Caco-2 (cell line): ENCODE data around the gene NDUFC2. TPM values are rescaled to one million over a fixed set of nuclear protein-coding genes. Genes with fewer than 3 reads are reported as not detected.

Experiments
- BruUV-seq: library from RNA; stranded (reverse); fragments of 400-500 nt; replicated peaks from 2 replicates; lab custom pipeline; 2021; lab: Mats Ljungman, UMichigan
- CTCF ChIA-PET: fragments of 300-600 bp; sonication (Branson Sonifier 250); formaldehyde crosslinking; loops from one replicate; lab custom pipeline; 2022; ENCODE audit warnings: antibody characterized with exemption; lab: Charles Lee
- POLR2A ChIA-PET: fragments of 300-600 bp; sonication (Branson Sonifier 250); formaldehyde crosslinking; loops from one replicate; lab custom pipeline; 2022; ENCODE audit warnings: antibody characterized with exemption; lab: Charles Lee
- DNase-seq, 2 experiments: peaks; one replicate each; pipeline versions ENCODE4 v3.0.0 to v3.0.0-alpha.2; 2020 to 2022
- H3K27me3 ChIP-seq: replicated peaks from 2 replicates; pipeline ENCODE4 v1.6.0; 2011; ENCODE audit warnings: low read length; ENCODE audit not compliant: control insufficient read depth, insufficient read depth
- H3K36me3 ChIP-seq: 2 replicates; pipeline ENCODE4 v1.5.1; 2011; ENCODE audit warnings: low read length; ENCODE audit not compliant: control insufficient read depth, insufficient read depth
- H3K4me1 ChIP-seq: fragments of 250-450 bp; sonication (Bioruptor Pico); 2 replicates; pipeline ENCODE4 v1.5.1; 2020; ENCODE audit warnings: mild to moderate bottlenecking
- H3K4me3 ChIP-seq: 2 replicates; pipeline ENCODE4 v1.5.1; 2011; ENCODE audit warnings: low read depth, mild to moderate bottlenecking, control low read depth, low read length
- H3K9me3 ChIP-seq: fragments of 250-450 bp; sonication (Bioruptor Pico); 2 replicates; pipeline ENCODE4 v1.5.1; 2020; ENCODE audit warnings: mild to moderate bottlenecking, moderate library complexity
- H3K27ac Mint-ChIP-seq: one replicate; pipeline ENCODE4 v1.8.0; 2022; ENCODE audit warnings: mixed read lengths; ENCODE audit not compliant: unreplicated experiment
- H3K27me3 Mint-ChIP-seq: one replicate; pipeline ENCODE4 v1.8.0; 2022; ENCODE audit warnings: mixed read lengths; ENCODE audit not compliant: insufficient read depth, unreplicated experiment
- H3K36me3 Mint-ChIP-seq: one replicate; pipeline ENCODE4 v1.8.0; 2022; ENCODE audit warnings: mild to moderate bottlenecking, mixed read lengths; ENCODE audit not compliant: insufficient read depth, unreplicated experiment
- H3K4me1 Mint-ChIP-seq: one replicate; pipeline ENCODE4 v1.8.0; 2022; ENCODE audit warnings: low read depth, mixed read lengths; ENCODE audit not compliant: unreplicated experiment
- H3K4me3 Mint-ChIP-seq: one replicate; pipeline ENCODE4 v1.8.0; 2022; ENCODE audit warnings: mild to moderate bottlenecking, moderate library complexity, mixed read lengths; ENCODE audit not compliant: unreplicated experiment
- H3K9me3 Mint-ChIP-seq: one replicate; pipeline ENCODE4 v1.8.0; 2022; ENCODE audit warnings: mixed read lengths; ENCODE audit not compliant: unreplicated experiment
- intact Hi-C: fragments of 100-400 bp; cut with micrococcal nuclease; formaldehyde crosslinking; loops from one replicate; pipeline ENCODE4 v1.10.0; 2022; ENCODE audit not compliant: unreplicated experiment
- total RNA-seq: library from RNA; stranded (reverse); gene quantifications from 2 replicates; pipeline ENCODE4 v1.2.3, GENCODE V29; 2022
- TF ChIP-seq, protein P1 (sequence below), 2 experiments: fragments of 200-600 bp in 1 of 2; IDR thresholded peaks; 1 replicate in 1 of 2; 2 replicates in 1 of 2; pipeline versions ENCODE4 v1.5.1 to v1.8.0; 2011 to 2022; ENCODE audit warnings: antibody characterized with exemption in 1 of 2, control low read depth in 1 of 2, inconsistent platforms in 1 of 2, low read depth in 1 of 2, low read length in 1 of 2, mild to moderate bottlenecking in 1 of 2, moderate library complexity in 1 of 2; ENCODE audit not compliant: insufficient read depth in 1 of 2, severe bottlenecking in 1 of 2, unreplicated experiment in 1 of 2

The NDUFC2 gene
- total RNA-seq, 1 experiment from 2014 or later = 732 TPM

DNA sequence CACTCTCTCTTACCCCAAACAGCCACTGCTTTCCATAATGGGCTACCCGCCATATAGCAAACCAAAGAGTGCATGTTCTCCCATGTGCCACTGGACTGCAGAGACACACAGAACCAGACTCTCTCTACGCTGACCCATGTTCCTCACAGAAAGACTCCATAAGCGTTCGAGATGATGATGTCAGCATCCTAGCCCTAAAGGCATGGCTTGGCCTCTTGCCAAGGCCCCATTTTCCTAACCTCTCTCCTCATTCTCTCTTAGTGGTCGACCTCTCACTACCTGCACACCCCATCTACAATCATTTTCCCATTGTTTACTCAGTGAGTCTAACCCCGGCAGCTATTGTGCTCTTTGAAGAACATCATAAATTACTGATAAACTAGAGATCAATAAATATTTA is 4.9 kb downstream of the NDUFC2 start:
- Mint-ChIP-seq H3K27me3 (no peaks in the 10 kb centered on the region), H3K4me1 (peaks cover 40% of the 10 kb centered on the region), H3K27ac (peak overlapping the region; percentile 12), H3K9me3 (no peaks in the 10 kb centered on the region), H3K4me3 (no peak overlapping the region), H3K36me3 (peaks cover 65% of the 10 kb centered on the region)
- DNase-seq = no peak
- ChIA-PET CTCF (no interaction called here), POLR2A (no interaction called here)
- no TSS peak for BruUV-seq
- Histone ChIP-seq H3K27me3 (no peaks in the 10 kb centered on the region; the same call in 1 of the 2 replicates), H3K4me3 (no peak overlapping the region), H3K36me3 (peaks cover 13% of the 10 kb centered on the region), H3K4me1 (peaks cover 41% of the 10 kb centered on the region), H3K9me3 (no peaks in the 10 kb centered on the region)
- intact Hi-C loops = loop anchor here (5.0 kb wide), 1 partner anchor 113 kb away; the partner anchor contains the start of genes KCTD21 and USP35
- TF ChIP-seq, protein P1, sequence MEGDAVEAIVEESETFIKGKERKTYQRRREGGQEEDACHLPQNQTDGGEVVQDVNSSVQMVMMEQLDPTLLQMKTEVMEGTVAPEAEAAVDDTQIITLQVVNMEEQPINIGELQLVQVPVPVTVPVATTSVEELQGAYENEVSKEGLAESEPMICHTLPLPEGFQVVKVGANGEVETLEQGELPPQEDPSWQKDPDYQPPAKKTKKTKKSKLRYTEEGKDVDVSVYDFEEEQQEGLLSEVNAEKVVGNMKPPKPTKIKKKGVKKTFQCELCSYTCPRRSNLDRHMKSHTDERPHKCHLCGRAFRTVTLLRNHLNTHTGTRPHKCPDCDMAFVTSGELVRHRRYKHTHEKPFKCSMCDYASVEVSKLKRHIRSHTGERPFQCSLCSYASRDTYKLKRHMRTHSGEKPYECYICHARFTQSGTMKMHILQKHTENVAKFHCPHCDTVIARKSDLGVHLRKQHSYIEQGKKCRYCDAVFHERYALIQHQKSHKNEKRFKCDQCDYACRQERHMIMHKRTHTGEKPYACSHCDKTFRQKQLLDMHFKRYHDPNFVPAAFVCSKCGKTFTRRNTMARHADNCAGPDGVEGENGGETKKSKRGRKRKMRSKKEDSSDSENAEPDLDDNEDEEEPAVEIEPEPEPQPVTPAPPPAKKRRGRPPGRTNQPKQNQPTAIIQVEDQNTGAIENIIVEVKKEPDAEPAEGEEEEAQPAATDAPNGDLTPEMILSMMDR (IDR thresholded peaks at IDR 0.05; ENCODE audit: insufficient read depth in 1 of 2, low read depth in 1 of 2, low read length in 1 of 2, severe bottlenecking in 1 of 2, unreplicated experiment in 1 of 2) = no peak

DNA sequence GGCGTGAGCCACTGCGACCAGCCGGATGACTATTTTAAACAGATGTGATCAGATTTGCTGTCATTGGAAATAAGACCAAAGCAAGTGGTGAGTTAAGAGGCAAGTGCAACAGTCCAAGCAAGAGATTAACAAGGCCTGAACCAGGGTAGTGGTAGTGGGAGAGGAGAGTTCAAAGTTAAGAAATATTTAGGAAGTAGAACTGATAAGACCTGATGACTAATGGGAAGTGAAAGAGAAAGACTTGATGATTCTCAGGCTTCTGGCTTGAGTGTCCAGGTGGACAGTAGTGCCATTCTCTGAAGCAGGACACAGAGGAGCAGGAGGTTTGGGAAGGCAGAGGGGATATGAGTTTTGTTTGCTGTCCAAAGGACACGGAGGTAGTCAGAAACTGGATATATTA is 7.2 kb downstream of the NDUFC2 start:
- Mint-ChIP-seq H3K9me3 (no peaks in the 10 kb centered on the region), H3K27me3 (no peaks in the 10 kb centered on the region), H3K4me1 (peaks cover 35% of the 10 kb centered on the region), H3K4me3 (no peak overlapping the region), H3K27ac (no peak overlapping the region), H3K36me3 (peaks cover 76% of the 10 kb centered on the region)
- intact Hi-C loops = no loop called here
- TF ChIP-seq, protein P1 (IDR thresholded peaks at IDR 0.05; ENCODE audit: insufficient read depth in 1 of 2, low read depth in 1 of 2, low read length in 1 of 2, severe bottlenecking in 1 of 2, unreplicated experiment in 1 of 2) = no peak
- Histone ChIP-seq H3K4me1 (peaks cover 32% of the 10 kb centered on the region), H3K27me3 (no peaks in the 10 kb centered on the region; the same call in 1 of the 2 replicates), H3K4me3 (no peak overlapping the region), H3K9me3 (no peaks in the 10 kb centered on the region), H3K36me3 (peaks cover 16% of the 10 kb centered on the region)
- no peak for DNase-seq
- CTCF ChIA-PET = no interaction called here
- POLR2A ChIA-PET = interaction anchor here (0.6 kb wide), 1 partner anchor 1330 kb away, joined by 6 read pairs; no protein-coding TSS in a partner anchor
- BruUV-seq = no TSS peak

DNA sequence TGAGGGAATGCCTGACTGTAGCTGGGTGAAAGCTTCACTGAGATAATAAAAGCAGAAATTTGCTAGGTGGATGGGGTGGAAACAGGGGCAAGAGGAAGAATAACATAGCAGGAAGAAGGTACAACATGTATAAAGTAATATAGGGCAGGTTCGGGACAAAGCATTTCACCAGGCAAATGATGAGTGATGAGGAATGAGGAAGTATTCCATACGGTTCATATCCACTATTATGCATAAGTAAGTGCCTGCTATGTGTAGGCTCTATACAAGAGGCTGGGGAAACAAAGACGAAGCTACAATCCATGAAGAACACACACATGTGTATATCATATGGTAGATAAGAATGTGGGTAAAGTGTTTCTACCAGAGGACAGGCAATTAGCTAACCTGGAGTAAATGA is 7.9 kb downstream of the NDUFC2 start:
- H3K27me3 ChIP-seq = no peaks in the 10 kb centered on the region; the same call in 1 of the 2 replicates
- H3K27ac Mint-ChIP-seq = peak overlapping the region; percentile 31
- no peak overlapping the region for H3K4me3 Mint-ChIP-seq
- TF ChIP-seq, protein P1 (IDR thresholded peaks at IDR 0.05; ENCODE audit: insufficient read depth in 1 of 2, low read depth in 1 of 2, low read length in 1 of 2, severe bottlenecking in 1 of 2, unreplicated experiment in 1 of 2) = no peak
- ChIA-PET CTCF (no interaction called here), POLR2A (interaction anchor here (0.6 kb wide), 1 partner anchor 1330 kb away, joined by 6 read pairs; no protein-coding TSS in a partner anchor)
- H3K9me3 ChIP-seq = no peaks in the 10 kb centered on the region
- DNase-seq = no peak
- peaks cover 28% of the 10 kb centered on the region for H3K4me1 ChIP-seq
- H3K36me3 ChIP-seq = peaks cover 16% of the 10 kb centered on the region
- peaks cover 80% of the 10 kb centered on the region for H3K36me3 Mint-ChIP-seq
- H3K9me3 Mint-ChIP-seq = no peaks in the 10 kb centered on the region
- BruUV-seq = no TSS peak
- peaks cover 38% of the 10 kb centered on the region for H3K4me1 Mint-ChIP-seq
- intact Hi-C loops = no loop called here
- no peak overlapping the region for H3K4me3 ChIP-seq
- no peaks in the 10 kb centered on the region for H3K27me3 Mint-ChIP-seq
